NCI-H2196 (cell line): ENCODE data around the gene HDAC8.
"Not testable (repeated sequence)": the region's sequence is repeated elsewhere in the genome, so short reads cannot be mapped to it uniquely, and the experiment has no call there.

Source experiments
- DNase-seq: peaks from one replicate; lab custom pipeline; 2025; ENCODE audit not compliant: unreplicated experiment; lab: John Stamatoyannopoulos, UW

Gene HDAC8

GRCh38 chrX:72572248-72573157 lies at the start of gene HDAC8:
Gene HDAC8, minus strand, starts transcription at chrX:72572843. Its CDS starts 82 bp downstream, at chrX:72572761.
- peak; percentile 65 for DNase-seq

GRCh38 chrX:72621625-72622485 lies 49.2 kb upstream of the HDAC8 start:
- DNase-seq: no peak

DNA sequence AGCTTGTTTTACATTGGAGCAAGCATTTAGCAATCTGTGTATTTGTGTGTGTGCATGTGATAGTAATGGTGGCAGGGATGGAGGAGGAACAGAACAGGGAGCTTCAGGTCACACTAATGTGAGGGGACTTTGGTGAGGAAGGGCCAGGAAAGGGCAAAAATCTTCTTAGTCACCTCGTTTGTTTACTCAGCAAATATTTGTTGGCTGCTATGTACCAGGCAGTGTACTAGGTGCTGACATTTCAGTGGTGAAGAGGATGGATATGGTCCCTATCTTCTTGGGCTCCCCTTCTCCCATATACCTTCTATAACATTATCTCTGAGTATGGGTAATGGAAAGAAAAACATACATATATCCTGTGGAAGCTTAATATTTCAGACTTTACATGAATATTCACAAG lies 48.5 kb upstream of the HDAC8 start:
- DNase-seq: no peak

DNA sequence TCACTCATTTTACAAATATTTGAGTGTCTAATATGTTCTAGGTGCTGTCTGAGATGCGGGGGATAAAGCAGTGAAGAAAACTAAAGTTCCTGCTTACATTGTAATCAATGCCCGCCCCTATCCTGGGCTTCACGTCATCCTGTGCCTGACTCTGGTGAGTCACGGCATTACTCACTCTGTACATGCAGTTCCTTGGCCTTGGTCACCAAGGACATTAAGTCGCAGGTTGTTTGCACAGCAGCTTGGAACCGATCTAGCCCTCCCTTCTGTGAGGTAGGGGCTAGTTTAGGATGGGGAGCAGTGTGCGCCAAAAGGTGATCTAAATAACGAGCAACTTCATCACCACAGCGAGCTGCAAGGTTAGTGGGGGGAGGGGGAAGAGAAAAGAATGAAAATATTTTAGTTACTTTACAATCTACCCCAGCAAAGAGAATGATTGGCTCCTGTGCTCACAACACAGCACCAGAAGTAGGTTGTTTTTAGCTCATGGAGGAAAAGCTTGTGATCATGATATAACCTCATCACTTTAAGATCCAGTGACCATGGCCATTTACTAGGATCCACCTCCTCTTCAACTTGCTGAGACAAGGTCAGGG lies 48.0 kb upstream of the HDAC8 start:
- no peak for DNase-seq

GRCh38 chrX:72609313-72609712 lies 36.7 kb upstream of the HDAC8 start:
- DNase-seq: no peak

GRCh38 chrX:72604705-72605104 lies 32.1 kb upstream of the HDAC8 start:
- DNase-seq: no peak

GRCh38 chrX:72604112-72604511 lies 31.5 kb upstream of the HDAC8 start:
- no peak for DNase-seq

GRCh38 chrX:72591038-72591437 lies 18.4 kb upstream of the HDAC8 start:
- DNase-seq: not testable (repeated sequence)

- DNase-seq: no peak
These were observed 11.5 kb upstream of the HDAC8 start for GRCh38 chrX:72584163-72584562.

GRCh38 chrX:72576141-72576894 lies 3.7 kb upstream of the HDAC8 start:
- DNase-seq: no peak

- DNase-seq: no peak
These were observed 492 bp upstream of the HDAC8 start for GRCh38 chrX:72573158-72573511.

GRCh38 chrX:72569786-72570185 lies 2.9 kb downstream of the HDAC8 start:
- DNase-seq: peak; percentile 4

DNA sequence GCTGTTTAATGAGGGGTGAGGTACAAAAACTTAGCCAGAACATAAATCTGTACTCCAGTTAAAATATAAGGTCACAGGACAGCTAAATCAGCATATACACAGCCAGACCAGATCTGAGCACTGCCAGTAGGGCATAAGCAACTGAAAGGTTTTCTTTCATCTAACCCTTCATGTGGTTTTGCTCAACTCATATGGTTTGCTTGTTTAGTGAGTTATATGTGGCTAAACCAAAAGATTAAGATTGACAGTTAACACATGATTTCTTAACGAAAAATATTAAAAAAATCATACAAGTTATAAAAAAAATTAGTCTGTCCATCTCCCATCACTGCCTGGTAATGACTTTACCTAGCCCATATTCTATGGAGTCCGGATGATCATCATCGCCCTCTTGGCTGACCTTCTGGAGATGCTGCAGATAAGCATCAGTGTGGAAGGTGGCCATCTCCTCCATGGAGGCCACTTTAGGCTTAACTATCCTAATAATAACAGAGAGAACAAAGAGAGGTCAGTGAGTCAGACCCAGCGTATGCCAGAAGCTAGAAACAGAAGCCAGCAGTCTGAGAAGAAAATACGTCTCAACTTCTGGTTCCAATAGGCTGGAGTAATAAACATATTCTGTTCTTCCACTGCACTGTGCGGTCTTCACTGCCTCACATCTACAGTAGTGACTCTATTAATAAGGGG lies 4.1 kb downstream of the HDAC8 start:
- DNase-seq: peak; percentile 13

DNA sequence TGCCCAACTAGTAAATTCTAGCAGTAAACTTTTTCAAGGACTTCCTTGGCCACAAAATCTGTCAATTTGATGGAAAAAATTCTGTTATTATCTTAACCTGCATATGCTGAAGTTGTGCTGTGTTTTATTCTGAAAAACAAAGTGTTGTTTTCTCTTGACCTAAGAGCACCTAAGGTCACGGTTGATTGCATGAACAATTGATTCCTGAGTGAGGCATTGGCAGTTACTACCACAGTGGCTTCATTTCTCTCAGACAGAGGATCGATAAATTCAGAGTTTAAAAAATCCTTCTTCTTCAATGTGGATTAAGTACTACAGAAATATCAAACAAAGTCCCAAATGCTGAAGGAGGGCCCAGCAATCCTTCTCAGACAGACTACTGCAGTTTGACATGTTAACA lies 6.2 kb downstream of the HDAC8 start:
- DNase-seq: no peak

- not testable (repeated sequence) for DNase-seq
These were observed 13.0 kb downstream of the HDAC8 start for GRCh38 chrX:72559655-72560054.

DNA sequence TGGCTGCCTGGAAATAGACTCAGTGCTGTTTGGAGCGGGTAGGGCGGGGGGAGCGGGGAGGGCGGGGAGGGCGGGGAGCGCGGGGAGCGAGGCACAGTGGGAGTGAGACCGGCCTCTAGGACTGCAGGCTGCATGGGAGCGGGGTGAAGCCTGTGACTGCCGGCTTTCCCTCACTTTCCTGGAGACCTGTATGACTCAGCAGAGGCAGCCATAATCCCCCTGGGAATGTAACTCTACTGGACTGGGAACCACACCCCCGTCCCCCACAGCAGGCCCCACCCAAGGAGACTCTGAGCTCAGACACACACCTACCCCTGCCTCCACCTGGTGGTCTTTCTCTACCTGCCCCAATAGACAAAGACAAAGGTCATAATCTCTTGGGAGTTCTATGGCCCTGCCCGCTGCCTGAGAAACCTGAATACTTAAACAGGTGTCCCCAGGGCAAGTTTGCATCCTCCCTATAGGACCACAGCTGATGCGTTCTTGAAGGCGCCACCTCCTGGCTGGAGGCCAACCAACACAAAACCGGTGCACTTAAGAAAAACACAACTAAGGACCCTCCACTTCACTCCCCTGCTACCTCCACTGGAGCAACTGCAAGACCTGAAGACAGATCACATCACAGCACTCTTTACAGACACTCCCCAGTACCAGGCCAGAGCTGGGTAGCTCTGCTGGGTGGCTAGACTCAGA lies 18.0 kb downstream of the HDAC8 start:
- no peak for DNase-seq

- DNase-seq: not testable (repeated sequence)
These were observed 20.2 kb downstream of the HDAC8 start for GRCh38 chrX:72552443-72552842.

DNA sequence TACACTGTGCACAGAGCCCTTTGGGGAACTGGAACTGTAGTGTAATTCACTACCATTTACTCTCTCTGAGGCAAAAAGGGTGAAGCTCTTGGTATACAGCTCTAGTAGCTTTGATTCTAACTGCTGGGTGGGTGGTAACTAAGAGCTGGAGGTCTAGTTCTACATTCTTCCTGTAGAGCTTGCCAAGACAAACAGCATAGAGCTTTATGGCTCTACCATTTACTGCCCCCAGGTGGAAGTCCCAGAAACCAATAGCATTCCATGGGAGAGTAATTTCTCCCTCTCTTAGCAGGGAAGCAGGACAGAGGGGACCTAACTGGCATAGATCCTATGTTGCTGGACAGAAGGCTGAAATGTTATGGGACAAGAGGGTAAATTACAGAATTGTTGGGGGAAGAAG lies 26.7 kb downstream of the HDAC8 start:
- DNase-seq: peak; percentile 5

DNA sequence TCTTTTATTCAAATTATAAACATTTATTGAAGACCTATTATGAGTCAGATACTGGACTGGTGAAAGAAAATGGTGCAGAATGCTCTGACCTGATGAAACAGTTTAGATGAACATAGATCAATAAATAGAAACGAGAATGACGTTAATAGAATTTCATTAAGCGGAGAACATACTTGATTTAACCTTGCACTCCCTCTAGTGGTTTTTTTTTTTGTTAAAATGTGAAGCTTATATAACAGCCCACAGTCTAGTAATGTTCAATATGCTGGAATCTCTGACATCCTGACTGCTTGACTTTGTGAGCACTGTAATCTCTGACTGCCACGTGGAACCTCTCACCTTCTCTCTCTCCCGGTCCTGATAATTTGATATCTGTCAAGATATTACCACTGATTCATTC lies 32.3 kb downstream of the HDAC8 start:
- peak; percentile 0 for DNase-seq

DNA sequence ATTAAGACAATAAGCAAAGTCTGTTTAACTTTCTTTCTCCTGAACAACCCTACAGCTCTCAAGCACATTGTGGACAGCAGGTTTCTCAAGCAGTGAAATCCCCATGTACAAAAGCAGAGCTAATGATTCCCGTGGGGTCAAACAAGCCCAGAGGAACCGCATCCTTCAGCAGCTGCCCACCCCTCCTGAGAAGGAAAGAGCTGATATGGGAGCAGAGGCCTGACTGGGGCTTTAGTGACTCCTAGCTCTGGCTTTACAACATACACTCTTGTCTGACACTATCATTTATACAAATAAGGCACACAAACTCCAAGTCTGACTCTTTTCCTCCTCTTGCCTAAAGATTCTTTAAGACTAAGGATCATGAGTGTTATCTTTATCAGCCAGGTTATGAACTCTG lies 32.8 kb downstream of the HDAC8 start:
- no peak for DNase-seq
